K562 (cell line): ENCODE results near the gene NPEPL1. TPM values are rescaled to one million over a fixed set of nuclear protein-coding genes. Genes with fewer than 3 reads are reported as not detected.
A peak's percentile ranks its signal among the peaks of the same experiment; 100 is the strongest.

Experiments
- ATAC-seq: fragments of 200-7000 bp; cut with Tn5 transposase; 3 replicates; pipeline ENCODE4 v1.9.1; 2020; ENCODE audit warnings: moderate library complexity
- BruUV-seq: library from RNA; stranded (reverse); fragments of 400-500 nt; replicated peaks from 2 replicates; lab custom pipeline; 2021; lab: Mats Ljungman, UMichigan
- CTCF ChIA-PET: fragments of 300-600 bp; formaldehyde crosslinking; extraction: SDS; loops from one replicate; lab custom pipeline; 2021; ENCODE audit warnings: low intra/inter-chr PET ratio; lab: Yijun Ruan, JAX
- POLR2A ChIA-PET: fragments of 300-600, 350-650 bp; sonication (Branson Sonifier 250); formaldehyde crosslinking; extraction: SDS; loops from one replicate; lab custom pipeline; 2021; ENCODE audit warnings: antibody characterized with exemption, inconsistent platforms; lab: Yijun Ruan, JAX
- DNase-seq, 4 experiments: peaks; one replicate each; pipeline versions ENCODE4 v3.0.0 to v3.0.0-alpha.2; 2011 to 2018; ENCODE audit warnings: low spot score in 3 of 4, mixed read lengths in 3 of 4; ENCODE audit errors: extremely low read depth in 1 of 4
- FAIRE-seq: peaks from 2 replicates; lab custom pipeline; 2011; peaks lifted over from hg19 to GRCh38; lab: Jason Lieb, UNC
- H2AFZ ChIP-seq: 2 replicates; pipeline ENCODE4 v1.6.0; 2011; ENCODE audit warnings: low read depth, low read length, control low read depth, inconsistent platforms
- H3K27ac ChIP-seq: fragments of 200-600 bp; 3 replicates; pipeline ENCODE4 v1.8.0; 2011; ENCODE audit warnings: low read depth, mild to moderate bottlenecking, control low read depth, inconsistent platforms, low read length, moderate library complexity, mixed read lengths; ENCODE audit errors: extremely low read depth
- H3K27me3 ChIP-seq, 2 experiments: fragments of 300-600 bp in 1 of 2; 2 replicates in 1 of 2; 3 replicates in 1 of 2; pipeline versions ENCODE4 v1.6.0 to v1.8.0; 2011; ENCODE audit warnings: inconsistent platforms in 2 of 2, low read length in 2 of 2, mild to moderate bottlenecking in 1 of 2, mixed read lengths in 1 of 2, moderate library complexity in 1 of 2; ENCODE audit not compliant: control insufficient read depth in 2 of 2, insufficient read depth in 2 of 2
- H3K36me3 ChIP-seq: fragments of 300-600 bp; 3 replicates; pipeline ENCODE4 v1.8.0; 2011; ENCODE audit warnings: mild to moderate bottlenecking, low read length, inconsistent platforms; ENCODE audit not compliant: control insufficient read depth, insufficient read depth
- H3K4me1 ChIP-seq, 2 experiments: fragments of 200-600 bp in 1 of 2; replicated peaks in 1 of 2; 2 replicates in 1 of 2; 3 replicates in 1 of 2; pipeline versions ENCODE4 v1.5.1 to v1.8.0; 2011; ENCODE audit warnings: inconsistent platforms in 2 of 2, low read length in 2 of 2, mild to moderate bottlenecking in 1 of 2, mixed read lengths in 1 of 2, moderate library complexity in 1 of 2; ENCODE audit not compliant: control insufficient read depth in 2 of 2, insufficient read depth in 2 of 2
- H3K4me2 ChIP-seq: 2 replicates; pipeline ENCODE4 v1.6.1; 2011; ENCODE audit warnings: low read length, control low read depth, inconsistent platforms, mixed read lengths; ENCODE audit not compliant: insufficient read depth
- H3K4me3 ChIP-seq: fragments of 200-600 bp; sonication (generic), shearing (Covaris generic); 2 replicates; pipeline ENCODE4 v1.5.1; 2016; ENCODE audit warnings: control low read depth, inconsistent platforms
- H3K79me2 ChIP-seq: fragments of 200-600 bp; 3 replicates; pipeline ENCODE4 v1.8.0; 2011; ENCODE audit warnings: low read length, inconsistent platforms; ENCODE audit not compliant: control insufficient read depth, insufficient read depth
- H3K9ac ChIP-seq, 2 experiments: 2 replicates each; pipeline versions ENCODE4 v1.6.0 to v1.6.1; 2011; ENCODE audit warnings: low read depth in 2 of 2, low read length in 2 of 2, control low read depth in 1 of 2, inconsistent platforms in 1 of 2, mild to moderate bottlenecking in 1 of 2, mixed read lengths in 1 of 2; ENCODE audit not compliant: insufficient read depth in 1 of 2
- H3K9me1 ChIP-seq: one replicate; pipeline ENCODE4 v1.6.0; 2011; ENCODE audit warnings: inconsistent platforms, mild to moderate bottlenecking, low read length, moderate library complexity; ENCODE audit not compliant: control insufficient read depth, insufficient read depth
- H3K9me3 ChIP-seq: replicated peaks from 2 replicates; pipeline ENCODE4 v1.5.1; 2011; ENCODE audit warnings: low read depth, low read length, inconsistent platforms; ENCODE audit not compliant: control insufficient read depth, insufficient read depth
- H4K20me1 ChIP-seq: replicated peaks from 2 replicates; pipeline ENCODE4 v1.6.1; 2011; ENCODE audit warnings: low read length, inconsistent platforms, mixed read lengths; ENCODE audit not compliant: control insufficient read depth, insufficient read depth
- E2F3 ChIP-seq: fragments of 250-450 bp; sonication (Bioruptor Pico); IDR thresholded peaks from 2 replicates; pipeline ENCODE4 v1.4.0; 2020; ENCODE audit warnings: mild to moderate bottlenecking
- FOXM1 ChIP-seq, 2 experiments: fragments of 450-650 bp in 1 of 2; sonication (generic) in 1 of 2; formaldehyde crosslinking in 1 of 2; IDR thresholded peaks; 2 replicates each; pipeline versions ENCODE4 v1.6.1 to v1.9.0; 2017 to 2022; ENCODE audit warnings: low read depth in 2 of 2, mild to moderate bottlenecking in 2 of 2, missing genetic modification reagents in 1 of 2, moderate library complexity in 1 of 2
- HDAC1 ChIP-seq, 2 experiments: fragments of 450-650 bp; IDR thresholded peaks; 2 replicates each; pipeline ENCODE4 v1.6.1; 2016 to 2017; ENCODE audit warnings: inconsistent platforms in 1 of 2, mild to moderate bottlenecking in 1 of 2, moderate library complexity in 1 of 2
- MAFK ChIP-seq: IDR thresholded peaks from 2 replicates; pipeline ENCODE4 v1.6.1; 2011; ENCODE audit warnings: low read length, improper control_type of control experiment
- NCOA6 ChIP-seq: fragments of 450-650 bp; IDR thresholded peaks from 2 replicates; pipeline ENCODE4 v1.6.1; 2017; ENCODE audit warnings: mild to moderate bottlenecking
- NEUROD1 ChIP-seq: fragments of 150-350 bp; IDR thresholded peaks from 2 replicates; pipeline ENCODE4 v1.6.1; 2014; ENCODE audit warnings: borderline replicate concordance, low read length, low read depth; ENCODE audit not compliant: partially characterized antibody
- NFXL1 ChIP-seq: fragments of 450-650 bp; formaldehyde crosslinking; IDR thresholded peaks from 2 replicates; pipeline ENCODE4 v1.4.0; 2021; ENCODE audit warnings: mild to moderate bottlenecking
- POLR2G ChIP-seq: fragments of 200-400 bp; formaldehyde crosslinking; IDR thresholded peaks from 2 replicates; pipeline ENCODE4 v1.6.1; 2017; ENCODE audit warnings: low read depth, mild to moderate bottlenecking, antibody characterized with exemption, low read length, moderate library complexity
- RBM25 ChIP-seq: fragments of 200-400 bp; formaldehyde crosslinking; IDR thresholded peaks from 2 replicates; pipeline ENCODE4 v1.6.1; 2018; ENCODE audit warnings: low read length, low read depth, moderate library complexity; ENCODE audit not compliant: severe bottlenecking
- SPI1 ChIP-seq: IDR thresholded peaks from 2 replicates; pipeline ENCODE4 v1.6.1; 2011; ENCODE audit warnings: low read depth, low read length, control low read depth, borderline replicate concordance
- TCF7L2 ChIP-seq: fragments of 150-350 bp; IDR thresholded peaks from 2 replicates; pipeline ENCODE4 v1.6.1; 2016; ENCODE audit warnings: low read depth, mild to moderate bottlenecking, low read length, moderate library complexity
- TEAD1 ChIP-seq, 2 experiments: fragments of 450-650 bp in 1 of 2; sonication (generic) in 1 of 2; formaldehyde crosslinking; IDR thresholded peaks; 2 replicates each; pipeline versions ENCODE4 v1.4.0 to v1.8.0; 2020 to 2022; ENCODE audit warnings: mild to moderate bottlenecking in 2 of 2, missing genetic modification reagents in 1 of 2
- U2AF1 ChIP-seq: fragments of 200-400 bp; formaldehyde crosslinking; optimal IDR thresholded peaks from 2 replicates; pipeline ENCODE3; 2017; ENCODE audit warnings: mild to moderate bottlenecking, low read depth, low read length, moderate library complexity
- ZNF384 ChIP-seq: IDR thresholded peaks from 2 replicates; pipeline ENCODE4 v1.6.1; 2012; ENCODE audit warnings: low read depth, low read length, improper control_type of control experiment
- ZNF551 ChIP-seq: fragments of 250-450 bp; sonication (Bioruptor Pico); IDR thresholded peaks from 2 replicates; pipeline ENCODE4 v1.5.0; 2021; ENCODE audit warnings: mild to moderate bottlenecking, moderate library complexity
- WGBS: fragments of 100-300 bp; shearing (Covaris generic); methylation state at CpG from one replicate; pipeline ENCODE4 v1.1.6; 2016; ENCODE audit warnings: low coverage, mixed read lengths; ENCODE audit not compliant: insufficient coverage; ENCODE audit errors: missing lambda C conversion rate; 5-methylcytosine and 5-hydroxymethylcytosine counted together
- in situ Hi-C: fragments of 300-500 bp; cut with MboI; formaldehyde crosslinking; loops from 4 replicates; pipeline ENCODE4 v1.15.0; 2018; ENCODE audit warnings: inconsistent platforms, mixed read lengths
- intact Hi-C: fragments of 100-400 bp; cut with micrococcal nuclease; formaldehyde crosslinking; loops from 2 replicates; pipeline ENCODE4 v1.14.2; 2022
- polyA plus RNA-seq, 8 experiments: library from polyadenylated mRNA; depleted of rRNA in 4 of 8; stranded (reverse) in 5 of 8; unstranded in 3 of 8; fragments of >200 nt; fragmentation: Nextera tagmentation in 2 of 8; fragmentation: Illumina TruSeq in 1 of 8; extraction: Ambion mirVana in 2 of 8; extraction: Trizol in 1 of 8; gene quantifications; 2 replicates each; pipeline versions ENCODE4 v1.2.1 to v1.2.3, GENCODE V29; 2011 to 2014; ENCODE audit warnings: inconsistent platforms in 1 of 8, missing spikeins in 1 of 8
- total RNA-seq, 7 experiments: library from RNA; depleted of rRNA in 6 of 7; stranded (reverse); fragments of >200 nt in 6 of 7; fragmentation: Illumina TruSeq in 2 of 7; extraction: Trizol in 2 of 7; gene quantifications; 2 replicates each; pipeline versions ENCODE4 v1.2.1 to v1.2.3, GENCODE V29; 2011 to 2021; ENCODE audit warnings: low replicate concordance in 1 of 7
- TF ChIP-seq, protein P1 (sequence below): fragments of 450-650 bp; IDR thresholded peaks from 2 replicates; pipeline ENCODE4 v1.6.1; 2016

NPEPL1 gene
- total and polyA plus RNA-seq, 9 of the 15 experiments (the other 6 are each of a cell fraction or from before 2014, with no cell fraction given): 0.04 to 5.6 (median 0.94) TPM

DNA sequence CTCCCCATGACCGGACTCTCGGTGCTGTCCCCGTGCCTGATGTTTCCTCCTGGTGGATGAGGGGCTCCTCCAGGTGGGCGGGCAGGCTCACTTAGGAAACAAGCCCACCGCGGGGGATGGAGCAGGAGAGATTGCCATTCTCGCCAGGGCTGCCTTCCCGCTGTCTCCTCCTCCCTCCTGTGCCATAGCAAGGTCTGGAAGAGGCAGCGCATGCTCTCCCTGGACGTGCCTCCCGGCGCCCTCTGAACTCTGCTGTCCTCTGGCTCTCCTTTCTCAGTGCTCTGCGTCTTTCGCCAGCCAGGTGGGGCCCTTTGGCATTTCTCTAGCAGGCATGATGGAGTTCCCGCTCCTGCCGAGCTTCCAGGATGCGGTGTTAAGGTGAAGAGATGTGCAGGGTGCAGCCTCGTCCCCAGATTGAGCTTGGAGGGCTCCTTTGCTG is 17.4 kb upstream of the NPEPL1 start:
- no peak for DNase-seq
- H3K4me1 ChIP-seq: no peaks in the 10 kb centered on the region
- H3K9me3 ChIP-seq: no peaks in the 10 kb centered on the region
- no peaks in the 10 kb centered on the region for H3K9me1 ChIP-seq
- H2AFZ ChIP-seq: no peak overlapping the region
- no peak for TF ChIP-seq SPI1
- peak; percentile 34; the same call in 1 of the 2 replicates for TF ChIP-seq POLR2G
- 93% methylated on average over 15 of the region's 18 CpGs for WGBS
- H3K27ac ChIP-seq: no peak overlapping the region
- H3K27me3 ChIP-seq: no peaks in the 10 kb centered on the region
- ATAC-seq: no peak
- in situ Hi-C loops (no loop called here), intact Hi-C loops (no loop called here)
- no peaks in the 10 kb centered on the region for H3K79me2 ChIP-seq
- FAIRE-seq: no peak
- ChIA-PET CTCF (interaction anchor here (0.6 kb wide), 1 partner anchor 15 kb away, joined by 3 read pairs; no protein-coding TSS in a partner anchor), POLR2A (interaction anchor here (1.4 kb wide), 1 partner anchor 23 kb away, joined by 3 read pairs; no protein-coding TSS in a partner anchor)
- H3K4me2 ChIP-seq: no peak overlapping the region
- no TSS peak for BruUV-seq
- H3K4me3 ChIP-seq: no peak overlapping the region
- H3K36me3 ChIP-seq: peaks cover 79% of the 10 kb centered on the region
- H3K9ac ChIP-seq: no peak overlapping the region
- no peaks in the 10 kb centered on the region for H4K20me1 ChIP-seq

DNA sequence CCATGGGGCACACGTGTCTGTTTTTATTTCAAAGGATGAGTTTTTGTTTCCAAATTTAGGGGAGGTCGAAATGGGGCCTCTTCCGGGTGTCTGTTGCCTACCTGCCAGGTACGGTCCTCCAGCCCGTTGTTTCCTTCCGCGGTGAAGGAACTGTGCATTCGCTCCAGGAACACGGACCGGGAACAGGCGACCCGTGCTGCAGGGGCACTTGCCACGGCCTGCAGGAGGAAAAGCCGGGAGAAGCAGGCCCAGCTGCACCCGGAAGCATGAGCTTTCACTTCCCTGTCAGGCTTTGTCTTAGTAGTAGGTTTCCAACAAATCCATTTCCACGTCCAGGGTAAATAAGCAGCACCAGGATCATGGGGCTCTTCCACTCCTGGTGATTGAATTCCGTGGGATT is 17.0 kb upstream of the NPEPL1 start:
- Histone ChIP-seq H2AFZ (no peak overlapping the region), H4K20me1 (no peaks in the 10 kb centered on the region), H3K4me1 (no peaks in the 10 kb centered on the region), H3K27me3 (no peaks in the 10 kb centered on the region), H3K4me2 (no peak overlapping the region), H3K9me3 (no peaks in the 10 kb centered on the region), H3K79me2 (no peaks in the 10 kb centered on the region), H3K9me1 (no peaks in the 10 kb centered on the region), H3K27ac (no peak overlapping the region), H3K9ac (no peak overlapping the region), H3K4me3 (no peak overlapping the region), H3K36me3 (peaks cover 78% of the 10 kb centered on the region)
- no peak for ATAC-seq
- no peak for DNase-seq
- intact Hi-C loops (no loop called here), in situ Hi-C loops (no loop called here)
- BruUV-seq: no TSS peak
- ChIA-PET POLR2A (interaction anchor here (1.4 kb wide), 1 partner anchor 23 kb away, joined by 3 read pairs; no protein-coding TSS in a partner anchor), CTCF (interaction anchor here (0.6 kb wide), 1 partner anchor 14 kb away, joined by 3 read pairs; no protein-coding TSS in a partner anchor)
- FAIRE-seq: no peak
- whole genome bisulfite sequencing: 80% methylated on average over 5 of the region's 17 CpGs
- TF ChIP-seq ZNF551: no peak
- TF ChIP-seq ZNF384: no peak
- no peak for TF ChIP-seq NEUROD1
- no peak for TF ChIP-seq HDAC1 (IDR thresholded peaks at IDR 0.05)
- TF ChIP-seq E2F3: no peak
- TF ChIP-seq NCOA6: no peak
- TF ChIP-seq U2AF1: no peak
- no peak for TF ChIP-seq TEAD1 (CRISPR knock-in tag; IDR thresholded peaks at IDR 0.05)
- no peak for TF ChIP-seq NFXL1 (CRISPR knock-in tag)
- TF ChIP-seq RBM25: no peak
- TF ChIP-seq MAFK: no peak
- TF ChIP-seq, protein P1, sequence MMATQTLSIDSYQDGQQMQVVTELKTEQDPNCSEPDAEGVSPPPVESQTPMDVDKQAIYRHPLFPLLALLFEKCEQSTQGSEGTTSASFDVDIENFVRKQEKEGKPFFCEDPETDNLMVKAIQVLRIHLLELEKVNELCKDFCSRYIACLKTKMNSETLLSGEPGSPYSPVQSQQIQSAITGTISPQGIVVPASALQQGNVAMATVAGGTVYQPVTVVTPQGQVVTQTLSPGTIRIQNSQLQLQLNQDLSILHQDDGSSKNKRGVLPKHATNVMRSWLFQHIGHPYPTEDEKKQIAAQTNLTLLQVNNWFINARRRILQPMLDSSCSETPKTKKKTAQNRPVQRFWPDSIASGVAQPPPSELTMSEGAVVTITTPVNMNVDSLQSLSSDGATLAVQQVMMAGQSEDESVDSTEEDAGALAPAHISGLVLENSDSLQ: no peak
- no peak for TF ChIP-seq FOXM1 (IDR thresholded peaks at IDR 0.05; ENCODE audit: low read depth)
- no peak for TF ChIP-seq FOXM1 (CRISPR knock-in tag; IDR thresholded peaks at IDR 0.05; ENCODE audit: low read depth)
- no peak for TF ChIP-seq TCF7L2
